Activated gamma-delta T cell treated with anti-CD3 and anti-CD28 coated beads, Interleukin-2, amount 50 U/mL, for 16 hours (primary cell): Measurements from ENCODE around the gene RBMS3.
"Not testable (repeated sequence)": the region's sequence is repeated elsewhere in the genome, so short reads cannot be mapped to it uniquely, and the experiment has no call there.

Source experiments
- DNase-seq: peaks from one replicate; pipeline ENCODE4 v3.0.0-alpha.2; 2020; ENCODE audit warnings: low read depth

Gene RBMS3

GRCh38 chr3:29312395-29312794 is 31.5 kb downstream of the RBMS3 start:
- DNase-seq: no peak

- DNase-seq: no peak
Measured at GRCh38 chr3:29312960-29313452, 32.1 kb downstream of the RBMS3 start.

GRCh38 chr3:29313981-29314726 is 33.3 kb downstream of the RBMS3 start:
- DNase-seq: no peak

GRCh38 chr3:29314727-29315088 is 33.8 kb downstream of the RBMS3 start:
- no peak for DNase-seq

GRCh38 chr3:29317659-29318173 is 36.8 kb downstream of the RBMS3 start:
- DNase-seq: no peak

- DNase-seq: no peak
Measured at GRCh38 chr3:29318251-29318650, 37.4 kb downstream of the RBMS3 start.

- no peak for DNase-seq
Measured at GRCh38 chr3:29319262-29319661, 38.4 kb downstream of the RBMS3 start.

- DNase-seq: no peak
Measured at GRCh38 chr3:29319798-29320197, 38.9 kb downstream of the RBMS3 start.

- no peak for DNase-seq
Measured at GRCh38 chr3:29322586-29322985, 41.7 kb downstream of the RBMS3 start.

- DNase-seq: no peak
Measured at GRCh38 chr3:29324180-29324651, 43.3 kb downstream of the RBMS3 start.

GRCh38 chr3:29326540-29326939 is 45.7 kb downstream of the RBMS3 start:
- not testable (repeated sequence) for DNase-seq

- no peak for DNase-seq
Measured at GRCh38 chr3:29329986-29330890, 49.4 kb downstream of the RBMS3 start.

GRCh38 chr3:29331035-29331434 is 50.2 kb downstream of the RBMS3 start:
- no peak for DNase-seq

GRCh38 chr3:29331456-29332194 is 50.8 kb downstream of the RBMS3 start:
- DNase-seq: no peak

GRCh38 chr3:29332195-29332637 is 51.3 kb downstream of the RBMS3 start:
- no peak for DNase-seq

GRCh38 chr3:29333576-29333975 is 52.7 kb downstream of the RBMS3 start:
- no peak for DNase-seq

- DNase-seq: no peak
Measured at GRCh38 chr3:29334706-29335105, 53.8 kb downstream of the RBMS3 start.

- DNase-seq: no peak
Measured at GRCh38 chr3:29335438-29335837, 54.6 kb downstream of the RBMS3 start.

- no peak for DNase-seq
Measured at GRCh38 chr3:29335943-29336342, 55.1 kb downstream of the RBMS3 start.

- DNase-seq: no peak
Measured at GRCh38 chr3:29337565-29337964, 56.7 kb downstream of the RBMS3 start.

GRCh38 chr3:29338377-29338776 is 57.5 kb downstream of the RBMS3 start:
- DNase-seq: no peak
